Smooth muscle cell of the brain vasculature (primary cell): ENCODE data around the gene TAS2R16.

Source experiments
- DNase-seq: peaks from one replicate; pipeline ENCODE4 v3.0.0-alpha.2; 2012; ENCODE audit warnings: low read depth, low spot score

Gene TAS2R16, protein sequence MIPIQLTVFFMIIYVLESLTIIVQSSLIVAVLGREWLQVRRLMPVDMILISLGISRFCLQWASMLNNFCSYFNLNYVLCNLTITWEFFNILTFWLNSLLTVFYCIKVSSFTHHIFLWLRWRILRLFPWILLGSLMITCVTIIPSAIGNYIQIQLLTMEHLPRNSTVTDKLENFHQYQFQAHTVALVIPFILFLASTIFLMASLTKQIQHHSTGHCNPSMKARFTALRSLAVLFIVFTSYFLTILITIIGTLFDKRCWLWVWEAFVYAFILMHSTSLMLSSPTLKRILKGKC

DNA sequence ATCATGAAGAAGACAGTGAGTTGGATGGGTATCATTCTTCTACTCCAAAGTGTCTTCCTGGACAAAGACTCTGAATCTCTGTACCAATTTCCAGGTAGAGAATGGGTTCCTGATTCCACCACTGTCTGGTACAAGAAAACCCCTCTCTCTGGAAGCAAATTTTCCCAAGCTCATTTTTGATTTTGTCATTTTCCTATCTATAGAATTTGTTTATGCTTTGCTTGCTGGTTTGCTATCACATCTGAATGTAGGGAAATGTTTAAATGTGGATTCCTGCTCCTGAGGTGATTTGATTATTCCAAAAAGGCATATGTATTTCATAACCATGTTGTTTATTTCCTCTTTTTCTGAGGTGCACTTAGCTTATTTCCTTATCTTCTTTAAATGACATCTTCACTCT, at the start of gene TAS2R16:
TAS2R16 (minus strand) TSS at position 101 of the 400 bp plus-strand sequence; CDS start at position 35, 66 bp downstream.
- no peak for DNase-seq

DNA sequence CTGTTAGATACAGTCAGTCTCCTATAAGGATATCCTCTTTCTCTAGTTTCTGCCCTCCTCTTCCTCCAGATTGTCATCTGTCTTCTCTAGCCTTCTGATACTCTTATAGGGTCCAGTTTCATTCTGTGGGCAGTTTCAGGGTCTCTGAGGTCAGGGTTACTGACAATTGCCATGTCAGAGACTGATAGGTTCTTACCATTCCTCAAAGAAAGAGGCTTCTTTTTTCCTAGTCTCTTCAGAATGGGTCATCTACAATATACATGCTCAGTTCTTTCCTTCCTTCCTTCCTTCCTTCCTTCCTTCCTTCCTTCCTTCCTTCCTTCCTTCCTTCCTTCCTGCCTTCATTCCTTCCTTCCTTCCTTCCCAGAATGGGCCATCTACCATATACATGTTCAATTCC, 48.1 kb upstream of the TAS2R16 start:
- no peak for DNase-seq

DNA sequence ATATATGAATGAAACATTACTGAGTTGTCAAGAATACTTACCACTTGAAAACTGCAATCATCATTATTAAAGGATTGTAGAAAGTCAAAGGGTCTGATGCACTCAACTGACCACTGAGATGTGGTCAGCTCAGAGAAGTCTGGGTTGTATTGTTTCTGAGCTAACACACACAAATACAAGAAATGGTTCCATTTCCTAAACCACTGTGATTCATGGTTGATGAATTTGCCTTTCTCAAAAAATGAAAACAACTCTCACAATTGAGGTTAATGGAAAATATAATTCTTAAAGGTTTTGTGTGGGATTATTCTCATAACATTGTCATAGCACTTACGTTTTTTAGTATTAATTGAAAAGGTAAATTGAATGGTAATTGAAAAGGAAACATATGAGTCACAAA, 45.6 kb upstream of the TAS2R16 start:
- DNase-seq = no peak

DNA sequence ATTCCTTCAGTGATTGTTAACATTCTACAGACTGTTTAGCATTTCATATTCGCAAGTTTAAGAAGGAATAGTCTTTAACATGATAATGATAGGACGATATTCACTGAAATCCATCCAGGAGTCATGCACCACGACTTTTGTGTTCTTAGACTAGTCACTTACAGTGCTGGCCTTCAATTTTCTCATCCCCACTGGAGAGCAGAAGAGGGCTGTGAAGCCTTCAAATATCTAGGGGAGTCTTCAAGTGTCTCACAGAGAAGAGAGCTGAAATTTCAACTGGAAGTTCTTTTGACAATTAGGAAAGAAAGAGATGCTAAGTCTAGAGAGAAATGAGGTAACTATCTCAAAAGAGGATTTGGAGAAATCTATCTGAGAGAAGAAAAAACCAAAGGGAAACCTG, 43.8 kb upstream of the TAS2R16 start:
- no peak for DNase-seq

DNA sequence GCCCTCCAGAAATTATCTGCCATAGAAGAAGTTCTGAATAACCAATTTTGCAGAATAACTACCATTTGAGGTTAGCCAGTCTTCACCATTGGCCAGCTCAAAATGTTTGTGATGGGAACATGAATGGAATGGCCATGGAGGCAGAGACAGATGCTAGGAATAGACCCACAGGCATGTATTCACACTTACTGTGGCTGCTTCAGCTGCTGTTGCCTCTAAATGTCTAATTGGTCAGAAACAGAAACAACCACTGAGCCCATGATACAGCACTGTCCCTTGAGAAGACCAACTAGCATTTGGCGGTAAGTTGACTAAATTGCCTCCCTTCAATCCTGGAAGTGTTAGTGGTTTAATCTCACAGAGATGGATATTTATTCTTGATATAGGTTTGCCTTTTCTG, 38.6 kb upstream of the TAS2R16 start:
- no peak for DNase-seq

DNA sequence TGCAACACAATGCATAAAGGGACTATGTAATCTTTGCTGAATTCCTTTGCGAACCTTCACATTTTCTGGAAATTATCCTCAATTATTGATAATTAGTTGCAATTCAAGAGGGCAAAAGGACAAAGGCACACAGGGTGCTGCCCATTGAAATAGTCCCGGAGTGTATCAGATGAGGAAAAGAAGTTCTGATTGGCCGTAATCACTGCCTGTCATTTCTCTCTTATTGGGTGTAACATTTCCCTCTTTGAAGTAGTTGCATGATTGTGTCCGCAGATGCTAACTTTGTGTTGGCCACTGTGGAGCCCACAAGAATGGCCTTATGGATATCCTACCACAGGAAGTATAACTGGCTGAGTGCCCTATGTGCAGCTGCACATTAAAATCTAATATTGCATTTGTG, 35.1 kb upstream of the TAS2R16 start:
- no peak for DNase-seq

DNA sequence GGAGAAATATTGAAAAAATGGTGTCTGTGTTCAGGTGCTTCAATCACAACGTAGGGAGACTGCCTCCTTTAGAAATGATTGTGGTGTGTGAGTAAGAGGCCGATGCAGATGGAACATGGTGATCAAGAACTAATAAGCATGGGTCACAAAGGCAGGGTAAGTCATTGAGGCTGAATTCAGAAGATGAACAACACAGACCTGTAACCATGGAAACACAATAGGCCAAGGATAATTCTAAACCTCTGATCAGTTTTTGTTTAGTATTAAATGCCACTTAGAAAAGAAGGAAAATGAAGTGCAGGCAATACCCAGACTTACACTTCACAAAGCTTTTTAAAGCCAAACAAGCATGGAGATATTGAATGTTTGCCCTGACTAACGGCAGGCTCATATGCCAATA, 32.8 kb upstream of the TAS2R16 start:
- DNase-seq = no peak

DNA sequence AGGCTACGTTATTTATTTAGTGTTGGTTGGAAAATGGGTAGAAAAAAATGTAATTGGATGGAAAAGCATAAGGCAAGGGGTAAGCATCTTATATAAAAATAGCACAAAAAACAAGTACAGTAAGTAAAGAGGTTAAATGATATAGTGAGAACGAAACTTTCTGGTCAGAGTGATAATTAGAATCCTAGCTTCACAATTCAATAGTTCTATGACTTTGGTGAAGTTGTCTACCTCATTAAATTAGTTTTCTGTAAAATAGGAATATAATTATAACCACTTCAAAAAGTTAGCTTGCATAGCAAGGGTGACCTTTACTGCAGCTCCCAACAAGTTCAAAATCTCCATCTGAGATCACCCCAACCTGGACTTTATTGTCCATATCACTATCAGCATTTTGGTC, 30.8 kb upstream of the TAS2R16 start:
- DNase-seq = no peak

DNA sequence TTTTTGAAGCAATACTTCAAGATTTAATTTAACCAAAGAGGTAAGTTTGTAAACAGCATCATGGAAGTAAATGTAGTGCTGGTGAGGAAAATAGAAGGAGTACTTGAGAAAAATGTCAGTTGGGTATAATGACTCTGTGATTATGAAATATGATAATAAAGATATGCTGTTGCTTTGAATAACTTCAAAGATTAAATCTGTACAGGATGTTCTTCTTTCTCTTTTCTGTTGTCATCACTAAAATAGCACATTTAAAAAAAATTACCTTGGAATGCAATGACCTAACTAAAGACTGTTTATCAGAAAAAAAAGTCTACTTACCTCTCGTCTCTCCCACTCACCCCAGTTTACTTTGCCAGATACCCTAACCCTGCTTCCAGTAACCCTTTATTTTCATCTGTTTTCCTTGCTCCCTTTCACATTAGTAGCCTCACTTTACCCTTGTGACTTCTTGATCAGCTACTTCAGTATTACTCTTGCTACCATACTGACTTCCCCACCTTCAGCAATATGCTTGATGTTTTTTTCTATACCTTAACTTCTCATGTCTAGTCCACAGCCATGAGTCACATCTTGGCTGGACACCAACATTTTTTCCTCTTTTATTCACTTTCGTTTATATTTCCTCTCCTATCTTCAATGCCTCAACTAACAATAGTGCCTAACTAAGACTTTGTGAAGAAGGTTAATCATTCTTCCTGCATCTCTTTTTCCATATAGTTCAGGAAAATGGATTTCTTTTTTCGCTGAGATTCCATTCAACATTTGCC, 29.7 kb upstream of the TAS2R16 start:
- no peak for DNase-seq

DNA sequence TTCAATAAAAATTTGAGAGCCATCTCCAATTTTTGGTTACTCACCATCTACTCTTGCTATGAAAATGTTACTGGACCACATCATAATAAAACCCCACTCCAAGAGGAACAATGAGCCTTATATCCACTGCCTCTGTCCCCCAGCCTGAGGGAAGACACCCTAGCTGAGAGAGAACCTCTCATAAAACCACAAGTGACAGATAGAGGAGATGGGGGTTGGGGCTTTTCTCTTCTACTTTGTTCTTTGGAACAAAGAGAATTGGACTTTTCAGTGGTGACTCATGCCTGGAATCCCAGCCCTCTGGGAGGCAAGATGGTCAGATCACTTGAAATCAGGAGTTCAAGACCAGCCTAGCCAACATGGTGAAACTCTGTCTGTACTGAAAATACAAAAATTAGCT, 27.6 kb upstream of the TAS2R16 start:
- no peak for DNase-seq

DNA sequence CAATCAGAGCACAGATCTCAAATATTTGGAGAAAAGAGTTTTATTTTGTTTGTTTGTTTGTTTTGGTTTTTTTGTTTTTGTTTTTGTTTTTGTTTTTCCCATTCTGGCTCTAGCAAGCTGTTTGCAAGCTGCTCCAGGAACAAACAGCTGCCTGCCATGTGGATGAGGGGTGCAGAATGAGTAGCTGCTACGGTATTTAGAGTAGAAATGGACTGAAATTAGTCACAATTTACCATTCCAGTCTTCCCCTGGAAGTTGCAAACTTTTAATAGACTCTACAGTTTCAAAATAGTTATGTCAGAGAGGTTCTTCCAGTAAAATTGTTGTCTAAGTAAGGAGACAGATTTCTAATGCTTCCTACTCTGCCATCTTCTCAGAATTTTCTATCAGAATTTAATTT, 27.1 kb upstream of the TAS2R16 start:
- no peak for DNase-seq

DNA sequence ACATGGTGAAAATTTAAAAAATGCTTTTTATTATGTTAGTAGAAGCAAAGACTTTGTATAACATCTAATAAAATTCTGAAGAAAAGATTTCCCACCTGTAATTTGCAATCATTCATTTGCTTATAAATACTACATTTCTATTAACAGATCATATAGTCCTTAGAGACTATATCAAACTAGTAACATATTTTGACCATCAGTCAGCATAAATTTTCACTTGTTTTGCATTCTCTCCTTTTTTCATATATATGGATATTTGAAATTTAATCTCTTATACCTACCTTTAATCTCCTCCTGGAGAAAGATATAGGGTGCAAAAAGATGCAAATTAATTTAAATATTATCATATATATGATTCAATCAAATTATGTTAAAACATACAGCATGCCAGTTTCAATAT, 16.9 kb upstream of the TAS2R16 start:
- no peak for DNase-seq

DNA sequence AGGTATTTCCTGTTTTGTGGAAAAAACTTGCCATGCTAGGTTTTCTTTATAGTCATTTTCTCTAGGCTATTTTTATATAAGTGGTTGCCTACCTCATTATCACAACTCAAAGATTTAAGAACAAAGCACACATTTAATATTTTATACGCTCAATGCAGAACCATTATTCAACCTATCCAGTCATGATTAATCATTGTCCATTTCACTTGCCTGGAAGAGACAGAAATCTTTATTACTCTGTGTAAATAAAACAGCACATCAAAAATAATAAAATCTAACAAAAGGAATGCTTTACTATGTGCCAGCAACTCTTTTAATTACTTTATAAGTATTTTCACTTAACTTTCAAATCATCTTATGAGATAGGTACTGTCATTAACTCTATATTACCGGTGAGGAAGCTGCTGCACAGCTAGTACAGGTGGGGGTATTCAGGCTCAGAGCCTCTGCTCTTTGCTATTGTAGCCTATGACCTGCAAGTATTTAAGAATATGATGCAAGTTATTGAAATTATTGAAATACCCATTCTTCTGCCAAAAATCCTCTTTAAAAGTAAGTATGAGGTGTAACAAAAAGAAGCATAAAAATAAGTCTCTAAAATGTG, 16.4 kb upstream of the TAS2R16 start:
- DNase-seq = no peak

DNA sequence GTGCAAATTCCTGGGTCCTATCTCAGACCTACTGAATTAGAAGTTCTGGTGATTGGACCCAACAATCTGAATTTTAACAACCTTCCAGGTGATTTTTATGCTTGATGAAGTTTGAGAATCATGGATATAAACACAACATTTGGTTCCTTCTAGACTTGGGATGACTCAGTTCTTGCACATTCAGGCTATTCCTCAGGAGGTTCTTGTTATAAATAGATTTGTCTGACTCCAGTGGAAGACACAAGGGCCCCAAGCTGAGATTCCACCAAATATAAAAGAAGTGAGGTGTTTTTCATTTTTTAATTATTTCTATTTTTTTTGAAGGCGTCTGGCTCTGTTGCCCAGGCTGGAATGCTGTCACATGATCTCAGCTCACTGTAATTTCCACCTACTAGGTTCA, 9.4 kb upstream of the TAS2R16 start:
- no peak for DNase-seq

DNA sequence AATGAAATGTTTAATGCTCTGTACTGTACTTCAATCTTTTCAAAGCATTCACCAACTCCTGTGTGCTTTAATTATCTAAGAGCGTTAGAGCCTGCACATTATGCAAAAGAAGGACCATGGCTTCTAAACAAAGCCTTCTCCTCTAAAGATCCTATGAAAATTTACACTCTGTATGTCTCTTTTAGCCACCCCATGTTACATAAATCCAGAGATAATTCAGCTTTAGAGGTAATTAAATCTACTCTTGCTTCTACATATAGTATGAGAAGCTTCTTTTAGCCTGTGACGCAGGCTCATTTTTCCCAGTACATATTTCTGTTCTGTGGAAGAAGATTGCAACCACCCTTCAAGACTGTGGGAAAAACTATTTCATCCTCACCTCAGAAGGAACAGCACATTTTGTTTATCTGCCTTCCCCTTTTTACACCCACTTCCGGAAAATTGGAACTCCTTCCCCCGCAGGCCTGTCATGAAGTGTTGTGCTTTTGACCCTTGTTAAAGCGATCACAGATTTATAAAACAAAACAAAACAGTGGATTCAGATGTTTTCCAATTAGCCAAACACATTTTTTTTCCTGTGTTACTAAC, 8.1 kb upstream of the TAS2R16 start:
- no peak for DNase-seq

DNA sequence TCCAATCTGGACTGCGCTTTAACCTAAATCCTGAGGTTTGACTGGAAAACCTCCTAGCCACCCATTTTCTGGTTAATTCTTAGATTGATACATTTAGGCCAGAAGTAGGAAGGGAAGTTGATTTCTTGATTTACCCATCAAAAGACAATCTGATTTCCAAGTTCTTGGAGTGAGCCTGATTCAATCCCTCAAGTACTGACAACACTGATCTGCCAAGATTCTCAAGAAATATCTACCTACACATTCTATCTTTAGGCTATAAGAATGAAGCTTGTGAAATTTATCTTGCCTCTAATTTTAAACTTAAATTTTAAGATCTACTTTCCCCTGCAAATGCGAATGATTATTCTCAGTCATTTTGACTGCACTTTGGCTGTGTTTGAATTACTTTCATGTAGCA, 5.9 kb downstream of the TAS2R16 start:
- no peak for DNase-seq

DNA sequence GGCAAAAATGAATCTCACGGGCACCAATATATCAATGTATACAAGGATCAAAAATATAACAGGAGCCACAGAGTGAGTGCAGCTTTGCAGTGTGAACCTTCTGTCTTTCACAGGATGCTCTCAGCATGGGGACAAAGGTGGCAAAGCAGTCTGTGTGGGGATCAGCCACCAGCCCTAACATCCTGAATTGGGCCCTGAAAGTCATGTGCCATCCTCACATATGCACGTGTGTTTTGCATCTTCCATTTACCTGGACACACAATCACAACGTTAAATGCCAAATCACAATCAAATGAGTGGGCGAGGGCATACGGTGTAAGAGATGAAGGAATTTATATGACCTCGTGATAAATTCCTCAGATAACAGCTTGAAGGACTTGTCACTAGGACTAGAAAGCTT, 6.5 kb downstream of the TAS2R16 start:
- DNase-seq = no peak

DNA sequence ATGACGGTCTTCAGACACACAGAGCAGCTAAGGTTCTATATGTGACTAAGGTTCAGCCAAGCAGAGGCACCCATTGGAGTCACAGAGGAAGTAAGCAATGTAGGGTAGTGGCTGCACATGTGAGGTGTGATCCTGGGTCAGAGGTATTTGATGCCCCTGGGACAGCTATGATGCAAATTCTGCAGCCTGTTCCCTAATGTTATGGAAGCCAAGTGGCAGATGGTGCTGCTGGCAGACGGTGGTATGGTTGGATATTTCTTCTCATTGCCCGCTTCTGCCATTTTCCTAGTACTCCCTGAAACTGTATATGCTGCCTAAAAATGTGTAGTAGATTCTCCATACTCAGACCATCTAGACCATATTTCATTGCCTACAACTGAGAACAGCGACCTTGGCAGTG, 7.2 kb downstream of the TAS2R16 start:
- DNase-seq = no peak

DNA sequence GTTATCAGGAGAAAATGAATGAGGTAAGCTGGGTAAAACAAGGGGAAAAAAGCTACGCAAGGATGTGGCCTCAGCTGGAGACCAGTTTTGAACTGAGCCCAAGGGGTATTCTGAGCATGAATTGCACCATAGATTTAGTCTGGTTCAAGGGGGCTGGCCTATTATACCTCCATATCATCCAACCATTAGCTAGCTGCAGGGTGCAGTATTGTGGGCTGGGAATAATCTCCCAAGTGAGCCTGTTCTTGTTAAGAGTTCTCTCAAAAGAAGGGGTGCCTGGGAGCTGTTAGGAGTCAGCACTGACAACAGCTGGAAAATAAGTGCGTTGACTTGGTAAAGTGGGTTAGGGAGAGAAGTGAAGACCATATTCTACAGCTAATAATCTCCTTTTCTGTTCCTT, 8.0 kb downstream of the TAS2R16 start:
- no peak for DNase-seq

DNA sequence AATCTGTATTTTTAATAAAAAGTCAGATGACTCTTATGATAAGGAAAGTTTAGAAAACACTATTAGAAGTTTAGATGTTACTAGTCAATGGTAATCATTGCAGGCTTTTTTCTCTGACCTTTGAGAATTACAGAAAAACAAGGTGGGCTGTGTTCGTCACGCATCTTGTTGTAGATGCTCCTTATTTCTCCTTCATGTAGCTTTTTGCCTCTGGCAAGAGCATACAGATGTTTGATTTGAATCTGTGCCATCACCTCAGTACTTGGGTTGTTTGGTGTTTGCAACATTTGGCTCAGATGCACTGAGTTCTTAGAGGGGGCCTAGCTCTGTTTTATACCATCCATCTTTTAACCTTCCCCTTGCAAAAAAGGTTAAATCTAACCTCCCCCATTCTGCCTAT, 11.5 kb downstream of the TAS2R16 start:
- no peak for DNase-seq

DNA sequence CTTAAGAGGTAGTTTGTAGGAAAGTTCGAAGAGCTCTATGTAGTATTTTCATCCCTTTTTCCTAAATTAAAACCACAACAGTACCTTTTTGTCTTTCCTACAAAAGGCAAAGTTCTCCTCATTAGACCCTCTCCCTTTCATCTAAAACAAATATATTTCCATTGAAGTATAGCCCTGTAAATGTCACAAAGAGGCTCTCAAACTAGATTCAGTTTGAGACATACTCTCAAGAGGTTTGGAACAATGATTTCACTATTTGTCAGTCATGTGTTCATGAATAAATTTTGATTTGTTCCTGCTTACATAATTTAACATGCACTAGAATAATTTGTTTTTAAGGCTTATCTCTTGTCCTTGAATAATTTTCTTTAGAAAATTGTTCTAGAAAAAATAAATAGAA, 12.2 kb downstream of the TAS2R16 start:
- DNase-seq = no peak

DNA sequence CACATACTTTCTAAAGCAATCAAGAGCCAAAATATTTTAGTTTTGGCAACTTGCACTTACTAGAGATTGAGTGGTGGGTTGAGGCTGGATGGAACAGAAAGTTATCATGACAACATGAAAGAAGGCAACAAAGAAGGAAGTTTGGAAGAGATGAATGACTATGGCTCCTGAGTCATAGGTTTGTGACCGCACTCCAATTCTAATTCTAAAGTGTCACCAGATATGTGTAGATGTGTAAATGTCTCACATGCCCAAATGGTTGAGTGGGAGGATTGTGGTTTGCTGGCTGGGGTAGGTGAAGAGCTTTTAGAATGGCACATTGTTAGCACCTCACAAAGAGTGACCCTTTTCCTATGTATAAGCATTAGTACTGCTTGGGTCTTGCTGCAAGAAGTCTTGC, 20.2 kb downstream of the TAS2R16 start:
- no peak for DNase-seq

DNA sequence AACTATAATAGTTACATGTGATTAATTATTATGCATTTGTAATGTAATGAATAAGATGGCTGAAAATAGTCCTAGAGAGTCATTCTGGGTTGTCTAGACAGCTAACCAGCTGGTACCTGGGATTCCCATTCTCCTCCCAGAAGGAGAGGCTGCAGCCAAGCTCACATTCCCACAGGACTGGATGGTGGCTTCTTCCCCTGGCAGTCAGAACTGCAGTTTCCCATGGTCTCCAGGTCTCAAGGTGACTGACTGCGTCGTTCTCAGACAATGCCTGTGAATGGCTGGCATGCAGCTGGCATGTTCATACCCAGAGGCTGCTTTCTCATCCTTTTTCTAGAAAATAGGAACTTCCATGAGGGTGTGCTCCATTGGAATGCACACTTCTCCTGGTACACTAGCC, 21.3 kb downstream of the TAS2R16 start:
- DNase-seq = no peak
